ENCODE results near the gene JARID2. TPM values are rescaled to one million over a fixed set of nuclear protein-coding genes. Genes with fewer than 3 reads are reported as not detected.

The JARID2 gene
- total and polyA plus RNA-seq, 10 of the 15 experiments (the other 5 are each of a cell fraction or from before 2014, with no cell fraction given), result 4.2 to 21.6 (median 11.7) TPM

- TF ChIP-seq CUX1 (IDR thresholded peaks at IDR 0.05; ENCODE audit: insufficient replicate concordance, low read depth, low read length) (peak; percentile 51), NR2C2 (IDR thresholded peaks at IDR 0.05; ENCODE audit: borderline replicate concordance, control insufficient read depth, insufficient read length, low read depth) (no peak), RUNX3 (IDR thresholded peaks at IDR 0.05; ENCODE audit: low read length) (peak; percentile 23; the same call in 1 of the 2 replicates), ATF2 (IDR thresholded peaks at IDR 0.05; ENCODE audit: low read length) (peak; percentile 44; the same call in 1 of the 2 replicates), HSF1 (IDR thresholded peaks at IDR 0.05; ENCODE audit: low read depth, low read length) (no peak), EP300 (IDR thresholded peaks at IDR 0.05; ENCODE audit: borderline replicate concordance in 1 of 2, control insufficient read depth in 1 of 2, low read depth in 2 of 2, low read length in 2 of 2) (peak in 1 of 2 experiments; percentile 60; a peak in 2 of 4 replicates), EED (IDR thresholded peaks at IDR 0.05; ENCODE audit: low read depth) (peak; percentile 51), CREM (IDR thresholded peaks at IDR 0.05; ENCODE audit: low read depth) (peak; percentile 35; the same call in 1 of the 2 replicates), MYB (IDR thresholded peaks at IDR 0.05; ENCODE audit: borderline replicate concordance, low read depth, low read length) (no peak), CEBPB (IDR thresholded peaks at IDR 0.05; ENCODE audit: borderline replicate concordance in 1 of 2, low read depth in 2 of 2, low read length in 2 of 2) (peak in 1 of 2 experiments; percentile 61; a peak in 1 of 4 replicates), SPI1 (IDR thresholded peaks at IDR 0.05; ENCODE audit: borderline replicate concordance, insufficient read depth, low read depth, low read length) (peak; percentile 65; the same call in 1 of the 2 replicates), E2F4 (IDR thresholded peaks at IDR 0.05; ENCODE audit: low read depth, low read length) (peak; percentile 27; the same call in 1 of the 2 replicates), FOS (IDR thresholded peaks at IDR 0.05; ENCODE audit: borderline replicate concordance, extremely low read depth, insufficient read length) (no peak), LARP7 (IDR thresholded peaks at IDR 0.05) (no peak), IKZF1 (conservative IDR thresholded peaks at IDR 0.05) (peak; percentile 70), PML (IDR thresholded peaks at IDR 0.05; ENCODE audit: low read length) (peak; percentile 64; the same call in 1 of the 2 replicates), NFIC (IDR thresholded peaks at IDR 0.05; ENCODE audit: low read depth, low read length) (peak; percentile 67; the same call in 1 of the 2 replicates), BCL3 (IDR thresholded peaks at IDR 0.05; ENCODE audit: borderline replicate concordance, insufficient read depth, low read depth, low read length, poor library complexity, severe bottlenecking) (peak; percentile 65), MTA2 (IDR thresholded peaks at IDR 0.05; ENCODE audit: low read depth) (0 out of 2 replicates have a peak, but pooled peaks have one; percentile 8)
Observed at GRCh38 chr6:15325540-15325955, 79.7 kb downstream of the JARID2 start (continued).
